Caco-2 (cell line): Measurements from ENCODE around the gene PLXNA4. TPM values are rescaled to one million over a fixed set of nuclear protein-coding genes. Genes with fewer than 3 reads are reported as not detected.

Source experiments
- BruUV-seq: library from RNA; stranded (reverse); fragments of 400-500 nt; replicated peaks from 2 replicates; lab custom pipeline; 2021; lab: Mats Ljungman, UMichigan
- CTCF ChIA-PET: fragments of 300-600 bp; sonication (Branson Sonifier 250); formaldehyde crosslinking; loops from one replicate; lab custom pipeline; 2022; ENCODE audit warnings: antibody characterized with exemption; lab: Charles Lee
- POLR2A ChIA-PET: fragments of 300-600 bp; sonication (Branson Sonifier 250); formaldehyde crosslinking; loops from one replicate; lab custom pipeline; 2022; ENCODE audit warnings: antibody characterized with exemption; lab: Charles Lee
- DNase-seq, 2 experiments: peaks; one replicate each; pipeline versions ENCODE4 v3.0.0 to v3.0.0-alpha.2; 2020 to 2022
- H3K27me3 ChIP-seq: replicated peaks from 2 replicates; pipeline ENCODE4 v1.6.0; 2011; ENCODE audit warnings: low read length; ENCODE audit not compliant: control insufficient read depth, insufficient read depth
- H3K36me3 ChIP-seq: 2 replicates; pipeline ENCODE4 v1.5.1; 2011; ENCODE audit warnings: low read length; ENCODE audit not compliant: control insufficient read depth, insufficient read depth
- H3K4me1 ChIP-seq: fragments of 250-450 bp; sonication (Bioruptor Pico); 2 replicates; pipeline ENCODE4 v1.5.1; 2020; ENCODE audit warnings: mild to moderate bottlenecking
- H3K4me3 ChIP-seq: 2 replicates; pipeline ENCODE4 v1.5.1; 2011; ENCODE audit warnings: low read depth, mild to moderate bottlenecking, control low read depth, low read length
- H3K9me3 ChIP-seq: fragments of 250-450 bp; sonication (Bioruptor Pico); 2 replicates; pipeline ENCODE4 v1.5.1; 2020; ENCODE audit warnings: mild to moderate bottlenecking, moderate library complexity
- H3K27ac Mint-ChIP-seq: one replicate; pipeline ENCODE4 v1.8.0; 2022; ENCODE audit warnings: mixed read lengths; ENCODE audit not compliant: unreplicated experiment
- H3K27me3 Mint-ChIP-seq: one replicate; pipeline ENCODE4 v1.8.0; 2022; ENCODE audit warnings: mixed read lengths; ENCODE audit not compliant: insufficient read depth, unreplicated experiment
- H3K36me3 Mint-ChIP-seq: one replicate; pipeline ENCODE4 v1.8.0; 2022; ENCODE audit warnings: mild to moderate bottlenecking, mixed read lengths; ENCODE audit not compliant: insufficient read depth, unreplicated experiment
- H3K4me1 Mint-ChIP-seq: one replicate; pipeline ENCODE4 v1.8.0; 2022; ENCODE audit warnings: low read depth, mixed read lengths; ENCODE audit not compliant: unreplicated experiment
- H3K4me3 Mint-ChIP-seq: one replicate; pipeline ENCODE4 v1.8.0; 2022; ENCODE audit warnings: mild to moderate bottlenecking, moderate library complexity, mixed read lengths; ENCODE audit not compliant: unreplicated experiment
- H3K9me3 Mint-ChIP-seq: one replicate; pipeline ENCODE4 v1.8.0; 2022; ENCODE audit warnings: mixed read lengths; ENCODE audit not compliant: unreplicated experiment
- intact Hi-C: fragments of 100-400 bp; cut with micrococcal nuclease; formaldehyde crosslinking; loops from one replicate; pipeline ENCODE4 v1.10.0; 2022; ENCODE audit not compliant: unreplicated experiment
- total RNA-seq: library from RNA; stranded (reverse); gene quantifications from 2 replicates; pipeline ENCODE4 v1.2.3, GENCODE V29; 2022
- TF ChIP-seq, protein P1 (sequence below), 2 experiments: fragments of 200-600 bp in 1 of 2; IDR thresholded peaks; 1 replicate in 1 of 2; 2 replicates in 1 of 2; pipeline versions ENCODE4 v1.5.1 to v1.8.0; 2011 to 2022; ENCODE audit warnings: antibody characterized with exemption in 1 of 2, control low read depth in 1 of 2, inconsistent platforms in 1 of 2, low read depth in 1 of 2, low read length in 1 of 2, mild to moderate bottlenecking in 1 of 2, moderate library complexity in 1 of 2; ENCODE audit not compliant: insufficient read depth in 1 of 2, severe bottlenecking in 1 of 2, unreplicated experiment in 1 of 2

The PLXNA4 gene
- total RNA-seq, 1 experiment from 2014 or later = 0.43 TPM

GRCh38 chr7:132504071-132504470, 72.2 kb downstream of the PLXNA4 start:
- Histone ChIP-seq H3K27me3 (no peaks in the 10 kb centered on the region), H3K36me3 (no peaks in the 10 kb centered on the region), H3K4me1 (no peaks in the 10 kb centered on the region), H3K9me3 (no peaks in the 10 kb centered on the region), H3K4me3 (no peak overlapping the region)
- DNase-seq = no peak
- BruUV-seq = no TSS peak
- Mint-ChIP-seq H3K36me3 (no peaks in the 10 kb centered on the region), H3K4me3 (no peak overlapping the region), H3K27ac (no peak overlapping the region), H3K9me3 (no peaks in the 10 kb centered on the region), H3K27me3 (peaks cover 18% of the 10 kb centered on the region), H3K4me1 (no peaks in the 10 kb centered on the region)
- TF ChIP-seq, protein P1, sequence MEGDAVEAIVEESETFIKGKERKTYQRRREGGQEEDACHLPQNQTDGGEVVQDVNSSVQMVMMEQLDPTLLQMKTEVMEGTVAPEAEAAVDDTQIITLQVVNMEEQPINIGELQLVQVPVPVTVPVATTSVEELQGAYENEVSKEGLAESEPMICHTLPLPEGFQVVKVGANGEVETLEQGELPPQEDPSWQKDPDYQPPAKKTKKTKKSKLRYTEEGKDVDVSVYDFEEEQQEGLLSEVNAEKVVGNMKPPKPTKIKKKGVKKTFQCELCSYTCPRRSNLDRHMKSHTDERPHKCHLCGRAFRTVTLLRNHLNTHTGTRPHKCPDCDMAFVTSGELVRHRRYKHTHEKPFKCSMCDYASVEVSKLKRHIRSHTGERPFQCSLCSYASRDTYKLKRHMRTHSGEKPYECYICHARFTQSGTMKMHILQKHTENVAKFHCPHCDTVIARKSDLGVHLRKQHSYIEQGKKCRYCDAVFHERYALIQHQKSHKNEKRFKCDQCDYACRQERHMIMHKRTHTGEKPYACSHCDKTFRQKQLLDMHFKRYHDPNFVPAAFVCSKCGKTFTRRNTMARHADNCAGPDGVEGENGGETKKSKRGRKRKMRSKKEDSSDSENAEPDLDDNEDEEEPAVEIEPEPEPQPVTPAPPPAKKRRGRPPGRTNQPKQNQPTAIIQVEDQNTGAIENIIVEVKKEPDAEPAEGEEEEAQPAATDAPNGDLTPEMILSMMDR (IDR thresholded peaks at IDR 0.05; ENCODE audit: insufficient read depth in 1 of 2, low read depth in 1 of 2, low read length in 1 of 2, severe bottlenecking in 1 of 2, unreplicated experiment in 1 of 2) = no peak
- intact Hi-C loops = no loop called here
- ChIA-PET CTCF (no interaction called here), POLR2A (no interaction called here)

- H3K4me1 ChIP-seq = no peaks in the 10 kb centered on the region
- H3K27me3 Mint-ChIP-seq = peaks cover 18% of the 10 kb centered on the region
- no TSS peak for BruUV-seq
- ChIA-PET CTCF (no interaction called here), POLR2A (no interaction called here)
- H3K27ac Mint-ChIP-seq = no peak overlapping the region
- DNase-seq = no peak
- H3K4me3 ChIP-seq = no peak overlapping the region
- H3K9me3 Mint-ChIP-seq = no peaks in the 10 kb centered on the region
- no peaks in the 10 kb centered on the region for H3K36me3 Mint-ChIP-seq
- H3K4me1 Mint-ChIP-seq = no peaks in the 10 kb centered on the region
- intact Hi-C loops = no loop called here
- H3K9me3 ChIP-seq = no peaks in the 10 kb centered on the region
- no peaks in the 10 kb centered on the region for H3K27me3 ChIP-seq
- TF ChIP-seq, protein P1 (IDR thresholded peaks at IDR 0.05; ENCODE audit: insufficient read depth in 1 of 2, low read depth in 1 of 2, low read length in 1 of 2, severe bottlenecking in 1 of 2, unreplicated experiment in 1 of 2) = no peak
- H3K36me3 ChIP-seq = no peaks in the 10 kb centered on the region
- no peak overlapping the region for H3K4me3 Mint-ChIP-seq
These were observed 72.9 kb downstream of the PLXNA4 start for GRCh38 chr7:132503415-132503814.

DNA sequence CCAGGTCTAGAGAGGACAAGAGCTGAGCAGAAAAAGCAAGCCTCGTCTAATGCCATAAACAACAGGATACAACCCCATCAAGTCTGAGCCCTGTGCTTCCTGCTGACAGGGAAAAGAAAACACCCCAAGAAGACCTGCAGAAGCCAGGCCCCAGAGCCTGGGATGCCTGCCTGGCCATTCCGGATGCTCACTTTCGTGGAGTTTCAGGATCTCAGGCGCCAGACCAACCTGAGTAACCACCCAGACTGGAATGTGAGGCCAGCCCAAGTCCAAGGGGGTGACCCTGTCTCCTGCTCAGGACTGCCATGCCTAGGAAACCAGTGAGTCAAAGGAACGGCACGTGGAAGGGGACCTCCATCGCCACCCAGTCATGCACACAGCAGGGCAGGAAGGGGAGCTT, 74.3 kb downstream of the PLXNA4 start:
- intact Hi-C loops = loop anchor here (2.0 kb wide), 1 partner anchor 183 kb away; no protein-coding TSS in a partner anchor
- Mint-ChIP-seq H3K27ac (no peak overlapping the region), H3K9me3 (no peaks in the 10 kb centered on the region), H3K4me1 (no peaks in the 10 kb centered on the region), H3K36me3 (no peaks in the 10 kb centered on the region), H3K27me3 (peaks cover 24% of the 10 kb centered on the region), H3K4me3 (no peak overlapping the region)
- H3K27me3 ChIP-seq = no peaks in the 10 kb centered on the region
- no peaks in the 10 kb centered on the region for H3K9me3 ChIP-seq
- no peak for DNase-seq
- H3K4me1 ChIP-seq = no peaks in the 10 kb centered on the region
- no peaks in the 10 kb centered on the region for H3K36me3 ChIP-seq
- ChIA-PET POLR2A (no interaction called here), CTCF (no interaction called here)
- TF ChIP-seq, protein P1 (IDR thresholded peaks at IDR 0.05; ENCODE audit: insufficient read depth in 1 of 2, low read depth in 1 of 2, low read length in 1 of 2, severe bottlenecking in 1 of 2, unreplicated experiment in 1 of 2) = no peak
- H3K4me3 ChIP-seq = no peak overlapping the region
- no TSS peak for BruUV-seq
